Panc1 (cell line): Measurements from ENCODE around the gene CTXND1. TPM values are rescaled to one million over a fixed set of nuclear protein-coding genes. Genes with fewer than 3 reads are reported as not detected.

Experiments used
- ATAC-seq: fragments of 200-7000 bp; cut with Tn5 transposase; 2 replicates; pipeline ENCODE4 v1.9.1; 2020; ENCODE audit warnings: mild to moderate bottlenecking, moderate library complexity
- BruUV-seq: library from RNA; stranded (reverse); fragments of 400-500 nt; replicated peaks from 2 replicates; lab custom pipeline; 2021; lab: Mats Ljungman, UMichigan
- CTCF ChIA-PET: fragments of 300-600 bp; sonication (Branson Sonifier 250); formaldehyde crosslinking; loops from one replicate; lab custom pipeline; 2022; ENCODE audit warnings: antibody characterized with exemption; lab: Charles Lee
- POLR2A ChIA-PET: fragments of 300-600 bp; sonication (Branson Sonifier 250); formaldehyde crosslinking; loops from one replicate; lab custom pipeline; 2022; ENCODE audit warnings: antibody characterized with exemption; lab: Charles Lee
- DNase-seq: peaks from one replicate; pipeline ENCODE4 v3.0.0-alpha.2; 2010; ENCODE audit warnings: low read depth, low spot score
- H3K27ac ChIP-seq: 2 replicates; pipeline ENCODE4 v1.5.1; 2011; ENCODE audit warnings: mild to moderate bottlenecking, low read length, inconsistent platforms
- H3K27me3 ChIP-seq: fragments of 200-500 bp; sonication (Bioruptor generic); 2 replicates; pipeline ENCODE4 v1.6.0; 2014; ENCODE audit warnings: low read length, inconsistent platforms; ENCODE audit not compliant: control insufficient read depth, insufficient read depth
- H3K36me3 ChIP-seq: fragments of 200-500 bp; sonication (Bioruptor generic); 2 replicates; pipeline ENCODE4 v1.5.1; 2014; ENCODE audit warnings: inconsistent platforms, mild to moderate bottlenecking, low read length, moderate library complexity; ENCODE audit not compliant: control insufficient read depth, insufficient read depth
- H3K4me1 ChIP-seq: 2 replicates; pipeline ENCODE4 v1.5.1; 2011; ENCODE audit warnings: inconsistent platforms, mild to moderate bottlenecking, low read length, moderate library complexity; ENCODE audit not compliant: control insufficient read depth, insufficient read depth
- H3K4me3 ChIP-seq, 2 experiments: 2 replicates each; pipeline ENCODE4 v1.5.1; 2011 to 2012; ENCODE audit warnings: low read depth in 2 of 2, low read length in 2 of 2, mild to moderate bottlenecking in 2 of 2, inconsistent platforms in 1 of 2, moderate library complexity in 1 of 2
- H3K9me3 ChIP-seq: fragments of 200-500 bp; sonication (Bioruptor generic); 2 replicates; pipeline ENCODE4 v1.5.1; 2014; ENCODE audit warnings: low read depth, mild to moderate bottlenecking, inconsistent platforms, low read length, moderate library complexity; ENCODE audit not compliant: control insufficient read depth, insufficient read depth
- POLR2AphosphoS5 ChIP-seq: IDR thresholded peaks from 2 replicates; pipeline ENCODE4 v1.6.1; 2012; ENCODE audit warnings: mild to moderate bottlenecking, low read depth, low read length, moderate library complexity
- SIN3A ChIP-seq: IDR thresholded peaks from 2 replicates; pipeline ENCODE4 v1.6.1; 2012; ENCODE audit warnings: low read depth, mild to moderate bottlenecking, low read length, moderate library complexity, borderline replicate concordance; ENCODE audit not compliant: insufficient read depth
- TCF7L2 ChIP-seq: IDR thresholded peaks from 2 replicates; pipeline ENCODE4 v1.6.1; 2011; ENCODE audit warnings: mild to moderate bottlenecking, low read depth, low read length, inconsistent platforms
- in situ Hi-C: cut with HindIII; loops from 2 replicates; pipeline ENCODE4 v1.10.0; 2016; ENCODE audit warnings: low sequenced_read_pairs, low pct_unique_long_range_greater_than_20kb
- intact Hi-C: fragments of 100-400 bp; cut with micrococcal nuclease; formaldehyde crosslinking; loops from one replicate; pipeline ENCODE4 v1.10.0; 2022; ENCODE audit not compliant: unreplicated experiment
- total RNA-seq: library from RNA; stranded (reverse); gene quantifications from one replicate; pipeline ENCODE4 v1.2.1, GENCODE V29; 2021; ENCODE audit not compliant: unreplicated experiment
- TF ChIP-seq, protein P1 (sequence below): fragments of 450-650 bp; IDR thresholded peaks from 2 replicates; pipeline ENCODE4 v1.5.1; 2017; ENCODE audit warnings: mild to moderate bottlenecking
- TF ChIP-seq, protein P2 (sequence below), 2 experiments: IDR thresholded peaks; 2 replicates each; pipeline ENCODE4 v1.6.1; 2011 to 2012; ENCODE audit warnings: low read depth in 2 of 2, control low read depth in 1 of 2, low read length in 1 of 2, mild to moderate bottlenecking in 1 of 2, moderate library complexity in 1 of 2; ENCODE audit not compliant: insufficient read depth in 1 of 2

CTXND1 gene
- total RNA-seq, 1 experiment from 2014 or later, result not detected

DNA sequence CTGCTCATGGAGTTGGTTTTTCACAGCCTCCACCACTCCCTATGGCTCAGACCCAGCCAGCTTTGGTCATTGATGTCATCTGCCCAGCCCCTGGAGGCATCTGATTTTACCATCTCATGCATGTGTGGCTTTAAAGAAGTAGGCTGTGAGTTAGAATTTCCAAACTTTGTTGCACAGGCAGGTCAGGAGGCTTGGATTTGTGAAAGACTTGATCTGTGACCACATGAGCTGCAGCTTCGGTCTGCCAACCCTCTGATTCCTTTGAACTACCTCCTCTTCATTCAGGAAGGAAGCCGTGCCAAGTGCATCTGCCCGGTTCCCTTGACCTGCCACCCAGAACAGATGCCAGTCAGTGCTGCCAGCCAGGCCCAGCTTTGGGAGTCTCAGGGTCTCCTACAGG is 9.2 kb downstream of the CTXND1 start:
- no peak overlapping the region for H3K27ac ChIP-seq
- H3K4me1 ChIP-seq, result no peaks in the 10 kb centered on the region
- H3K9me3 ChIP-seq, result no peaks in the 10 kb centered on the region
- no peaks in the 10 kb centered on the region for H3K36me3 ChIP-seq
- in situ Hi-C loops, result no loop called here
- H3K27me3 ChIP-seq, result peaks cover 5% of the 10 kb centered on the region
- no TSS peak for BruUV-seq
- no peak for DNase-seq
- POLR2A ChIA-PET, result no interaction called here
- intact Hi-C loops, result loop anchor here (2.0 kb wide), 1 partner anchor 66 kb away; no protein-coding TSS in a partner anchor
- no peak for ATAC-seq
- H3K4me3 ChIP-seq, result no peak overlapping the region
- TF ChIP-seq TCF7L2 (no peak), POLR2AphosphoS5 (no peak), SIN3A (no peak)
- CTCF ChIA-PET, result no interaction called here

DNA sequence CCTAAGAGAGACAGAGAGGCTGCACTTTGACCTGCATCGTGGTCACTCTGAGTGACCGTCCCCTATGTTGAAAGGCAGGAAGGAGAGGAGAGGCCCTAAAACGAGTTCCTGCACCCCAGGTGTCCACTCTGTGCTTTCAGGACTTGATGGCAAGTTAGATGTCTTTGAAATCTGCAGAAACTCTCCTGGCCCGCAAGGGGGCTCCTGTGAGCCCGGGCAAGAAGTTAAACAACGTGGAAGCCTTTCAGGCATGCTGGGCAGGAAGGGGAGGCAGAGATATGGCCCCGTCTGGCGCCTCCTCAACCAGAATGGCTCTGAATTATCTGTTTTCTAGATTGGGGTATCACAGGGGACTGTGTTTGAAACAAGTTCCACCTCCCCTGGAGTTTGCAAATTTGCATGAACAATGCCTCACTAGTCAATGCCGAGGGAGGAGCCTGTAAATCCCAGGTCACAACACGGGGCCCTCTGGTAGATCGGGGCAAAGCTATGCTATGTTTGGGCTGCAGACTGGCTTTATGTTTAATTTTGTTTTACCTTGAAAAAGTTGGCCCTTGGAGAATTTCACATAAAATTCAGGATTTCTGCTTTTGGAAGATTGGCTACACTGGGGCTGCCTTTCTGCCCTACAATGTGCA is 9.8 kb downstream of the CTXND1 start:
- ChIA-PET CTCF (no interaction called here), POLR2A (no interaction called here)
- BruUV-seq, result no TSS peak
- in situ Hi-C loops, result no loop called here
- ATAC-seq (peak; percentile 66; the same call in 1 of the 2 replicates), DNase-seq (no peak)
- H3K27me3 ChIP-seq, result peaks cover 5% of the 10 kb centered on the region
- TF ChIP-seq, protein P1, sequence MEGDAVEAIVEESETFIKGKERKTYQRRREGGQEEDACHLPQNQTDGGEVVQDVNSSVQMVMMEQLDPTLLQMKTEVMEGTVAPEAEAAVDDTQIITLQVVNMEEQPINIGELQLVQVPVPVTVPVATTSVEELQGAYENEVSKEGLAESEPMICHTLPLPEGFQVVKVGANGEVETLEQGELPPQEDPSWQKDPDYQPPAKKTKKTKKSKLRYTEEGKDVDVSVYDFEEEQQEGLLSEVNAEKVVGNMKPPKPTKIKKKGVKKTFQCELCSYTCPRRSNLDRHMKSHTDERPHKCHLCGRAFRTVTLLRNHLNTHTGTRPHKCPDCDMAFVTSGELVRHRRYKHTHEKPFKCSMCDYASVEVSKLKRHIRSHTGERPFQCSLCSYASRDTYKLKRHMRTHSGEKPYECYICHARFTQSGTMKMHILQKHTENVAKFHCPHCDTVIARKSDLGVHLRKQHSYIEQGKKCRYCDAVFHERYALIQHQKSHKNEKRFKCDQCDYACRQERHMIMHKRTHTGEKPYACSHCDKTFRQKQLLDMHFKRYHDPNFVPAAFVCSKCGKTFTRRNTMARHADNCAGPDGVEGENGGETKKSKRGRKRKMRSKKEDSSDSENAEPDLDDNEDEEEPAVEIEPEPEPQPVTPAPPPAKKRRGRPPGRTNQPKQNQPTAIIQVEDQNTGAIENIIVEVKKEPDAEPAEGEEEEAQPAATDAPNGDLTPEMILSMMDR, result peak; percentile 79
- TF ChIP-seq TCF7L2, result no peak
- H3K4me3 ChIP-seq, result no peak overlapping the region
- intact Hi-C loops, result loop anchor here (2.0 kb wide), 1 partner anchor 67 kb away; no protein-coding TSS in a partner anchor
- H3K27ac ChIP-seq, result no peak overlapping the region
- no peaks in the 10 kb centered on the region for H3K36me3 ChIP-seq
- H3K4me1 ChIP-seq, result no peaks in the 10 kb centered on the region
- no peaks in the 10 kb centered on the region for H3K9me3 ChIP-seq

DNA sequence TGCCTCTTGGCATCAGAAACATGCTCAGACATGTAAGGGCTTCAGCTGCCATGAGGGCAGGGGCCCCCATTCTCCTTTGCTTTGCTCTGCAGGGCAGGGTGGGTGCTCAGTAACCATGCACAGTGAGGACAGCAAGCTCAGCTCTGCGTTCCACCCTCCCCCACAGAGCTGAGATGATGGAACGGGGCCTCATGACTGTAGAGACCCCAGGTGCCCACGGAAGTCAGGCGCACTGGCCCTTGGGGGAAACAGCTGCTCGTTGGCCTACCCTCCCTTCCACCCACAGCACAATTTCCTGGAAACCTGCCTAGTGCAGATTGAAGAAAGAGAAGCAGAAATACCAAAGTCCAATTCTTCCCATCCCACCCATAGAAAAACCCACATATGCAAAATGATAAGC is 10.5 kb downstream of the CTXND1 start:
- Histone ChIP-seq H3K4me1 (no peaks in the 10 kb centered on the region), H3K27me3 (peaks cover 5% of the 10 kb centered on the region), H3K27ac (no peak overlapping the region), H3K4me3 (no peak overlapping the region), H3K9me3 (no peaks in the 10 kb centered on the region), H3K36me3 (no peaks in the 10 kb centered on the region)
- no TSS peak for BruUV-seq
- ChIA-PET CTCF (no interaction called here), POLR2A (no interaction called here)
- DNase-seq (no peak), ATAC-seq (no peak)
- TF ChIP-seq SIN3A, result no peak
- no peak for TF ChIP-seq POLR2AphosphoS5
- TF ChIP-seq, protein P1, result no peak
- TF ChIP-seq, protein P2, sequence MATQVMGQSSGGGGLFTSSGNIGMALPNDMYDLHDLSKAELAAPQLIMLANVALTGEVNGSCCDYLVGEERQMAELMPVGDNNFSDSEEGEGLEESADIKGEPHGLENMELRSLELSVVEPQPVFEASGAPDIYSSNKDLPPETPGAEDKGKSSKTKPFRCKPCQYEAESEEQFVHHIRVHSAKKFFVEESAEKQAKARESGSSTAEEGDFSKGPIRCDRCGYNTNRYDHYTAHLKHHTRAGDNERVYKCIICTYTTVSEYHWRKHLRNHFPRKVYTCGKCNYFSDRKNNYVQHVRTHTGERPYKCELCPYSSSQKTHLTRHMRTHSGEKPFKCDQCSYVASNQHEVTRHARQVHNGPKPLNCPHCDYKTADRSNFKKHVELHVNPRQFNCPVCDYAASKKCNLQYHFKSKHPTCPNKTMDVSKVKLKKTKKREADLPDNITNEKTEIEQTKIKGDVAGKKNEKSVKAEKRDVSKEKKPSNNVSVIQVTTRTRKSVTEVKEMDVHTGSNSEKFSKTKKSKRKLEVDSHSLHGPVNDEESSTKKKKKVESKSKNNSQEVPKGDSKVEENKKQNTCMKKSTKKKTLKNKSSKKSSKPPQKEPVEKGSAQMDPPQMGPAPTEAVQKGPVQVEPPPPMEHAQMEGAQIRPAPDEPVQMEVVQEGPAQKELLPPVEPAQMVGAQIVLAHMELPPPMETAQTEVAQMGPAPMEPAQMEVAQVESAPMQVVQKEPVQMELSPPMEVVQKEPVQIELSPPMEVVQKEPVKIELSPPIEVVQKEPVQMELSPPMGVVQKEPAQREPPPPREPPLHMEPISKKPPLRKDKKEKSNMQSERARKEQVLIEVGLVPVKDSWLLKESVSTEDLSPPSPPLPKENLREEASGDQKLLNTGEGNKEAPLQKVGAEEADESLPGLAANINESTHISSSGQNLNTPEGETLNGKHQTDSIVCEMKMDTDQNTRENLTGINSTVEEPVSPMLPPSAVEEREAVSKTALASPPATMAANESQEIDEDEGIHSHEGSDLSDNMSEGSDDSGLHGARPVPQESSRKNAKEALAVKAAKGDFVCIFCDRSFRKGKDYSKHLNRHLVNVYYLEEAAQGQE (IDR thresholded peaks at IDR 0.05; ENCODE audit: insufficient read depth in 1 of 2, low read depth in 2 of 2, low read length in 1 of 2), result no peak
- no peak for TF ChIP-seq TCF7L2
- intact Hi-C loops (no loop called here), in situ Hi-C loops (no loop called here)
